ENCODE data around the gene SLC25A51.

DNA sequence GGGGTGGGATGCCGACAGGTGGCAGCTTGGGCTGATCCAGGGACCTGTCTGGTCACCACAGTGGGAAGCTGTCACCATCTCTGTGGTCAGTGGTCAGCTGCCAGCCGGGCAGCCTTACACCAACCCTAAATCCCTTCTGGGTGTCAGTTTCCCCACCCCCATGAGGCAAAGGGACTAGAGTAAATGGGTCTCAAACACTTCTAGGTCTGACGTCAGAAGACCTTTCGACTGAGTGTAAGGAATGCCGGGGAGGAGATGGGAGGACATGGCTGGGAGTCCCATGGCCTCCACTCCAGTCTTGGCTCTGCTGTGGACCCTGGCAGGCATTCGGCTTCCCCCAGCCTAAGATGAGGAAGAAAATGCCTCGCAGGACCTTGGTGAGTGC lies 40.3 kb upstream of the SLC25A51 start:
- TF ChIP-seq CTCF (IDR thresholded peaks at IDR 0.05) (no peak), POLR2A (IDR thresholded peaks at IDR 0.05) (no peak)
